Measurements from ENCODE around the gene BDKRB2. TPM values are rescaled to one million over a fixed set of nuclear protein-coding genes. Genes with fewer than 3 reads are reported as not detected.

The BDKRB2 gene
- total RNA-seq, 1 donor from 2014 or later, result 0.15 TPM

DNA sequence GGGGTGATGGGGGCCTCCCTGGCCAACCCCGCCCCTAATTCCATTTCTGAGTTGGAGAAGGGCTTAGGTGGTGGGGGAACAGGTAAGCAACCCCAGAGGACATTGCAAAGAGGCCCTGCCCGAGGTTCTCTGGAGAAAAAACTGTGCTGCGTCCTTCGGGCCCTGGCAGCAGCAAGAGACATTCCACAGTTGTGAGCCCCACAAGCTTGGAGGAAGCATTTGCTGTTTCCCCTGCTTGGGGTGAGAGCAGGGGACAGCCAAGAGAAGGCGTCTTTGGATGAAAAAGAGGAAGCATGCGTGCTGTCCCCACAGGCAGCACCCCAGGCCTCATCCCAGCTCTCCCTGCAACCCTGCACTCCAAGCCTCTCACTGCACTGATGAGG is 1.3 kb downstream of the BDKRB2 start:
- Mint-ChIP-seq H3K36me3 (ENCODE audit: low read depth, unreplicated experiment) (no peaks in the 10 kb centered on the region), H3K27ac (ENCODE audit: unreplicated experiment) (no peak overlapping the region), H3K4me1 (ENCODE audit: unreplicated experiment) (peaks cover 6% of the 10 kb centered on the region), H3K9me3 (ENCODE audit: unreplicated experiment) (no peaks in the 10 kb centered on the region), H3K27me3 (ENCODE audit: unreplicated experiment) (peaks cover 4% of the 10 kb centered on the region), H3K4me3 (ENCODE audit: unreplicated experiment) (no peak overlapping the region)
- DNase-seq (ENCODE audit: low spot score), result no peak
- TF ChIP-seq, protein P1, sequence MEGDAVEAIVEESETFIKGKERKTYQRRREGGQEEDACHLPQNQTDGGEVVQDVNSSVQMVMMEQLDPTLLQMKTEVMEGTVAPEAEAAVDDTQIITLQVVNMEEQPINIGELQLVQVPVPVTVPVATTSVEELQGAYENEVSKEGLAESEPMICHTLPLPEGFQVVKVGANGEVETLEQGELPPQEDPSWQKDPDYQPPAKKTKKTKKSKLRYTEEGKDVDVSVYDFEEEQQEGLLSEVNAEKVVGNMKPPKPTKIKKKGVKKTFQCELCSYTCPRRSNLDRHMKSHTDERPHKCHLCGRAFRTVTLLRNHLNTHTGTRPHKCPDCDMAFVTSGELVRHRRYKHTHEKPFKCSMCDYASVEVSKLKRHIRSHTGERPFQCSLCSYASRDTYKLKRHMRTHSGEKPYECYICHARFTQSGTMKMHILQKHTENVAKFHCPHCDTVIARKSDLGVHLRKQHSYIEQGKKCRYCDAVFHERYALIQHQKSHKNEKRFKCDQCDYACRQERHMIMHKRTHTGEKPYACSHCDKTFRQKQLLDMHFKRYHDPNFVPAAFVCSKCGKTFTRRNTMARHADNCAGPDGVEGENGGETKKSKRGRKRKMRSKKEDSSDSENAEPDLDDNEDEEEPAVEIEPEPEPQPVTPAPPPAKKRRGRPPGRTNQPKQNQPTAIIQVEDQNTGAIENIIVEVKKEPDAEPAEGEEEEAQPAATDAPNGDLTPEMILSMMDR (IDR thresholded peaks at IDR 0.05; ENCODE audit: unreplicated experiment), result no peak

DNA sequence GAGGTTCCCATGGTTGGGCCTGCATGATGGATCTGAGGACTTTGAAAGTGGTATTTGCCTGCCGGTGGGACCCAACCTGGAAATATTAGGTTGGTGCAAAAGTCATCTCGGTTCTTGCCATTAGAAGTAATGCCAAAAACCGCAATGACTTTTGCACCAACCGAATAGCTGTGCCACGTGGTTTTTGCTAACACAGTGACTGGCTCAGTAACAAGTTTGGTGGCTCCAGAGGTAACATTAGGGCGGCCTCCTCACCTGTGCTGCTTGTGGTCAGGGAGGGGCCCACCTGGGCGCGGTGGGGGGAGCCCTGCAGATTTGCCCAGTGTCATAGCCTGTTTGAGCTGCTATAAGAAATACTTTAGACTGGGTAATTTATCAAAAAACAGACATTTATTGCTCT is 1.8 kb downstream of the BDKRB2 start:
- H3K27me3 Mint-ChIP-seq (ENCODE audit: unreplicated experiment), result peaks cover 4% of the 10 kb centered on the region
- H3K4me3 Mint-ChIP-seq (ENCODE audit: unreplicated experiment), result no peak overlapping the region
- H3K4me1 Mint-ChIP-seq (ENCODE audit: unreplicated experiment), result peaks cover 6% of the 10 kb centered on the region
- no peak for DNase-seq (ENCODE audit: low spot score)
- no peaks in the 10 kb centered on the region for H3K9me3 Mint-ChIP-seq (ENCODE audit: unreplicated experiment)
- H3K36me3 Mint-ChIP-seq (ENCODE audit: low read depth, unreplicated experiment), result no peaks in the 10 kb centered on the region
- TF ChIP-seq, protein P1 (IDR thresholded peaks at IDR 0.05; ENCODE audit: unreplicated experiment), result no peak
- H3K27ac Mint-ChIP-seq (ENCODE audit: unreplicated experiment), result no peak overlapping the region

DNA sequence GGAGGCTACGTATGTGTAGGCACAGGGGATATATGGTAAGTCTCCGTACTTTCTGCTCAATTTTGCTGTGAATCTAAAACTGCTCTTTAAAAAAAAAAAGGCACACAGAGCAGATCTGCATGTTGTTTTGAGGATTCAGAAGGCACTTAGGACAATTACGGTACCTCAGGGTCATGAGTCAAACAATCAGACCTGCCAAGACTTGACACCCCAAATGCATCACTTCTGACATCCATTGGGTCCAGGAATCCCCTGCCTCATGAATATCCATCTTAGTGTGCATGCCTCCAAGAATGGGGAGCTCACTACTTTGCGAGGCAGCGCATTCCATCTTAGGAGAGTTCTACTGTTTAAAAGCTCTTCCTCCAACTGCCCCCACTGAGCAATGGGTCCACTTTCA is 3.0 kb downstream of the BDKRB2 start:
- H3K36me3 Mint-ChIP-seq (ENCODE audit: low read depth, unreplicated experiment), result no peaks in the 10 kb centered on the region
- TF ChIP-seq, protein P1 (IDR thresholded peaks at IDR 0.05; ENCODE audit: unreplicated experiment), result no peak
- H3K27ac Mint-ChIP-seq (ENCODE audit: unreplicated experiment), result no peak overlapping the region
- H3K4me1 Mint-ChIP-seq (ENCODE audit: unreplicated experiment), result peaks cover 6% of the 10 kb centered on the region
- H3K4me3 Mint-ChIP-seq (ENCODE audit: unreplicated experiment), result no peak overlapping the region
- no peaks in the 10 kb centered on the region for H3K9me3 Mint-ChIP-seq (ENCODE audit: unreplicated experiment)
- DNase-seq (ENCODE audit: low spot score), result no peak
- H3K27me3 Mint-ChIP-seq (ENCODE audit: unreplicated experiment), result peaks cover 6% of the 10 kb centered on the region

DNA sequence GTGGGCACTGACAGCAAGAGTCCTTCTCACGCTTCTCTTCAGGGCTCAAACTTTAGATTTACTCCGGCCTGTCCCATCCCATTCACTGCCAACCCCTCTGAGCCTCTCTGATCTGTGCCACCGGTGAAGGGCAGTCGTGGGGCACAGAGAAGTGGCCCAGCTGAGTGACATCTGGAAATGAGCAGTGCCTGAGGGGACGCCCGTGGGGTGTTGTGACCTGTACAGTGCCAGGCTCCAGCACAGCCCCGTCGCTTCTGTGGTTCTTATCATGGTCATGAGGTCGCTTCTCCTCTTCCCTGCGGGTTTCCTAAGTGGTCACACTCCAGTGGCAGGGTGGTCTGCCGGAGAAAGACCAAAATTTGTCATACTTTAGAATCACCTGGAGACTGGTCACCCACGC is 4.1 kb downstream of the BDKRB2 start:
- Mint-ChIP-seq H3K36me3 (ENCODE audit: low read depth, unreplicated experiment) (peaks cover 5% of the 10 kb centered on the region), H3K27ac (ENCODE audit: unreplicated experiment) (no peak overlapping the region), H3K27me3 (ENCODE audit: unreplicated experiment) (peaks cover 6% of the 10 kb centered on the region), H3K4me3 (ENCODE audit: unreplicated experiment) (no peak overlapping the region), H3K9me3 (ENCODE audit: unreplicated experiment) (no peaks in the 10 kb centered on the region), H3K4me1 (ENCODE audit: unreplicated experiment) (peaks cover 6% of the 10 kb centered on the region)
- TF ChIP-seq, protein P1 (IDR thresholded peaks at IDR 0.05; ENCODE audit: unreplicated experiment), result no peak
- no peak for DNase-seq (ENCODE audit: low spot score)

DNA sequence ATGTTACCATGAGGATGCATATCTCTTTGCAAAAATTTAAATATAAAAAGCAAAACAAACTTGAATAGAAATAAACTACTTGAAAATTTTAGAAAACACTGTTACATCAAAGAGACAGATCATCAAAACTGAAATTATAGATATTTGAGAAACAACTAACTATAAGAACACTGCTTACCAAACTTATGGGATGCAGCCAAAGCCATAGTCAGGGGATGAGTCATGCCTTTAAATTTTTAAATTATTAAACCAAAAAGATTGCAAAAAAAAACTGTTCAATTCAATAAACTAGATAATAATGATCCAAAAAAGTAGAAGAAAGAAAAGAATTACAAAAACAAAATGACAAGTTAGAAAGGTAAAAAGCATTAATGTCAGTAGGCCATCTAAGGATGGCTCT is 7.5 kb downstream of the BDKRB2 start:
- TF ChIP-seq, protein P1 (IDR thresholded peaks at IDR 0.05; ENCODE audit: unreplicated experiment), result no peak
- H3K4me3 Mint-ChIP-seq (ENCODE audit: unreplicated experiment), result no peak overlapping the region
- peaks cover 2% of the 10 kb centered on the region for H3K27me3 Mint-ChIP-seq (ENCODE audit: unreplicated experiment)
- H3K27ac Mint-ChIP-seq (ENCODE audit: unreplicated experiment), result no peak overlapping the region
- peaks cover 5% of the 10 kb centered on the region for H3K36me3 Mint-ChIP-seq (ENCODE audit: low read depth, unreplicated experiment)
- no peaks in the 10 kb centered on the region for H3K9me3 Mint-ChIP-seq (ENCODE audit: unreplicated experiment)
- H3K4me1 Mint-ChIP-seq (ENCODE audit: unreplicated experiment), result no peaks in the 10 kb centered on the region
- DNase-seq (ENCODE audit: low spot score), result no peak
